ENCODE data around the gene PRPF6. TPM values are rescaled to one million over a fixed set of nuclear protein-coding genes. Genes with fewer than 3 reads are reported as not detected.

Gene PRPF6
- total RNA-seq, 1 donor from 2014 or later = 51.9 TPM

DNA sequence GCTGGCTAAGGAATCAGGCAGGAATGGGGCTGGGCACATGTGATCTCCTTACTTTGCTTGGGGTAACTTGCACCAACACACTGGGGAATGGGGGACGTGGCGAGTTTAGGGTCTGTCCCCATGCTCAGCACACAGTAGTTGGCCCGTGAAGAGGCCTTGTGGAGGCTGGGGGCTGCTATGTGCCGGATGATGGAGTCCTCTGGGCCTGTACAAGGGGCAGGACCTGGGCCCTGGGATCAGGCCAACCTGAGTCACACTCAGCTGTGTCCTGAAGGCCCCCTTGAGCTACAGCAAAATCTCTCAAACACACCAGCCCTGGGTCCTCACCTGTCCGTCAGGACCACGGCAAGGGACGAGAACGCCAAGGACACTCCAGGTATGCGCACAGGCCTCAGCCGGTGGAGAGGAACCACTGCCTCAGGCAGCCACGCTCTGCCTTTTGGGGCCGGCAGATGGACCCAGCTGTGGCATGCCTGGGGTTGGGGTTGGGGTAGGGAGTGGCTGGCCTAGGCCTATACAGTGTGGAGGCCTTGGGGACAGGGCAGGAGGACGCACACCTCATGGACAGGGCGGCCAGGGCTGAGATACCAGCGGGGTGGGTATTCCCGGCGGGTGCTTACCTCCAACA is 35.8 kb upstream of the PRPF6 start:
- no peaks in the 10 kb centered on the region for H3K36me3 Mint-ChIP-seq
- H2AFZ ChIP-seq (replicated peaks) = no peak overlapping the region
- DNase-seq (ENCODE audit: low spot score) = no peak
- H3K36me3 ChIP-seq = no peaks in the 10 kb centered on the region
- H3K27ac ChIP-seq = no peak overlapping the region
- H3K4me1 Mint-ChIP-seq = peaks cover 20% of the 10 kb centered on the region
- H3K27me3 ChIP-seq = no peaks in the 10 kb centered on the region
- H3K4me3 Mint-ChIP-seq = no peak overlapping the region
- H3K4me2 ChIP-seq = no peak overlapping the region
- peaks cover 30% of the 10 kb centered on the region for H3F3A ChIP-seq (ENCODE audit: low read depth)
- peaks cover 15% of the 10 kb centered on the region for H3K27me3 Mint-ChIP-seq (ENCODE audit: insufficient read depth, low read depth)
- peaks cover 62% of the 10 kb centered on the region for H4K20me1 ChIP-seq (ENCODE audit: low read depth)
- H3K27ac Mint-ChIP-seq = no peak overlapping the region
- no peaks in the 10 kb centered on the region for H3K9me3 Mint-ChIP-seq
- no peak overlapping the region for H3K9ac ChIP-seq
- no peaks in the 10 kb centered on the region for H3K9me3 ChIP-seq (ENCODE audit: low read depth)
- no peak overlapping the region for H3K4me3 ChIP-seq
- H3K79me2 ChIP-seq (ENCODE audit: low read depth) = peaks cover 25% of the 10 kb centered on the region
- TF ChIP-seq, protein P1, sequence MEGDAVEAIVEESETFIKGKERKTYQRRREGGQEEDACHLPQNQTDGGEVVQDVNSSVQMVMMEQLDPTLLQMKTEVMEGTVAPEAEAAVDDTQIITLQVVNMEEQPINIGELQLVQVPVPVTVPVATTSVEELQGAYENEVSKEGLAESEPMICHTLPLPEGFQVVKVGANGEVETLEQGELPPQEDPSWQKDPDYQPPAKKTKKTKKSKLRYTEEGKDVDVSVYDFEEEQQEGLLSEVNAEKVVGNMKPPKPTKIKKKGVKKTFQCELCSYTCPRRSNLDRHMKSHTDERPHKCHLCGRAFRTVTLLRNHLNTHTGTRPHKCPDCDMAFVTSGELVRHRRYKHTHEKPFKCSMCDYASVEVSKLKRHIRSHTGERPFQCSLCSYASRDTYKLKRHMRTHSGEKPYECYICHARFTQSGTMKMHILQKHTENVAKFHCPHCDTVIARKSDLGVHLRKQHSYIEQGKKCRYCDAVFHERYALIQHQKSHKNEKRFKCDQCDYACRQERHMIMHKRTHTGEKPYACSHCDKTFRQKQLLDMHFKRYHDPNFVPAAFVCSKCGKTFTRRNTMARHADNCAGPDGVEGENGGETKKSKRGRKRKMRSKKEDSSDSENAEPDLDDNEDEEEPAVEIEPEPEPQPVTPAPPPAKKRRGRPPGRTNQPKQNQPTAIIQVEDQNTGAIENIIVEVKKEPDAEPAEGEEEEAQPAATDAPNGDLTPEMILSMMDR (IDR thresholded peaks at IDR 0.05) = no peak
- TF ChIP-seq EZH2phosphoT487 (IDR thresholded peaks at IDR 0.05) (no peak), EZH2 (IDR thresholded peaks at IDR 0.05) (no peak)
- peaks cover 13% of the 10 kb centered on the region for H3K4me1 ChIP-seq

DNA sequence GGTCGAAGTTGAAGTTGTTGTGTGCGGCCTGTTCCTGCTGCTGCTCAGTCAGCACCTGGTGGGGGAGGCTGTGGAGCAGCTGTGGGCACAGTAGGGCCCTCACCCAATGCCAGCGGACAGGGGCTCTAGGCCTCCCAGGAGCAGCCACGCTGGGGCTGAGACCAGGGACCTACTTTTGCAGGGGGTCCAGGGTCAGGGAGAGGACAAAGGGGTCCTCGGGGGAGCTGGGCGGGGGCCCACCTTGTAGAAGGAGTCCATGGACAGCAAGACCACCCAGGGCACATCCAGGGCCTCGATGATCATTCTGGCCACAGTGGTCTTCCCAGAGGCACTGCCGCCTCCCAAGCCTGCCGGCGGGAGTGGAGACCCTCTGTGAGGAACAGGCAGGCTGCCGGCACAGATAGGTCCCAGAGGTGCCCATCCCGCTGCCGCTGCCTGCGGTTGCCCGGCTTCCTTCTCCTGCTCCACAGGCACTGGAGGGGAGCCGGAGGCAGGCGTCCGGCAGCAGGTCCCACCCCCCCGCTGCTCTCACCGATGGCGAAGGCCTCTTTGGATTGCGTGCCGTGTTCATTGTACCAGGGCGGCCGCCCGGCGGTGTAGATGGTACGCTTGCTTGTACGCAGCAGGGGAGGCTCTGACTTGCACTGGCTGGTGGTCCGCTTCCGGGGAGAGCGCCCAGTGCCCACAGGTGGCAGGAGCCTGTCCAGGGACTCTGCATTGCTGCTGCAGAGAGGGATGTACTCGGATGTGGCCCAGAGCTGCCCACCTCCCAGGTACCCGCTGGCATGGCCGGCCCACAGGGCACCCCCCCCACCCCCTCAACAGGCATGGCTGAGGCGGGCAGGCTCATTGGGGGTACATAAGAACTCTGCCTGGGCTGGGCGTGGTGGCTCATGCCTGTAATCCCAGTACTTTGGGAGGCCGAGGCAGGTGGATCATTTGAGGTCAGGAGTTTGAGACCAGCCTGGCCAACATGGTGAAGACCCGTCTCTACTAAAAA is 34.7 kb upstream of the PRPF6 start:
- Histone ChIP-seq H3F3A (ENCODE audit: low read depth) (peaks cover 29% of the 10 kb centered on the region), H3K9ac (no peak overlapping the region), H3K4me3 (no peak overlapping the region), H3K4me2 (no peak overlapping the region), H3K27ac (no peak overlapping the region), H3K4me1 (peaks cover 13% of the 10 kb centered on the region), H3K79me2 (ENCODE audit: low read depth) (peaks cover 34% of the 10 kb centered on the region), H3K27me3 (no peaks in the 10 kb centered on the region), H3K36me3 (no peaks in the 10 kb centered on the region), H3K9me3 (ENCODE audit: low read depth) (no peaks in the 10 kb centered on the region), H2AFZ (replicated peaks) (no peak overlapping the region), H4K20me1 (ENCODE audit: low read depth) (peaks cover 64% of the 10 kb centered on the region)
- Mint-ChIP-seq H3K4me1 (peaks cover 20% of the 10 kb centered on the region), H3K36me3 (no peaks in the 10 kb centered on the region), H3K27ac (no peak overlapping the region), H3K9me3 (no peaks in the 10 kb centered on the region), H3K4me3 (peak overlapping the region; percentile 36), H3K27me3 (ENCODE audit: insufficient read depth, low read depth) (peaks cover 15% of the 10 kb centered on the region)
- DNase-seq (ENCODE audit: low spot score) = no peak
- TF ChIP-seq, protein P1 (IDR thresholded peaks at IDR 0.05) = no peak
- no peak for TF ChIP-seq EZH2 (IDR thresholded peaks at IDR 0.05)
- no peak for TF ChIP-seq EZH2phosphoT487 (IDR thresholded peaks at IDR 0.05)

DNA sequence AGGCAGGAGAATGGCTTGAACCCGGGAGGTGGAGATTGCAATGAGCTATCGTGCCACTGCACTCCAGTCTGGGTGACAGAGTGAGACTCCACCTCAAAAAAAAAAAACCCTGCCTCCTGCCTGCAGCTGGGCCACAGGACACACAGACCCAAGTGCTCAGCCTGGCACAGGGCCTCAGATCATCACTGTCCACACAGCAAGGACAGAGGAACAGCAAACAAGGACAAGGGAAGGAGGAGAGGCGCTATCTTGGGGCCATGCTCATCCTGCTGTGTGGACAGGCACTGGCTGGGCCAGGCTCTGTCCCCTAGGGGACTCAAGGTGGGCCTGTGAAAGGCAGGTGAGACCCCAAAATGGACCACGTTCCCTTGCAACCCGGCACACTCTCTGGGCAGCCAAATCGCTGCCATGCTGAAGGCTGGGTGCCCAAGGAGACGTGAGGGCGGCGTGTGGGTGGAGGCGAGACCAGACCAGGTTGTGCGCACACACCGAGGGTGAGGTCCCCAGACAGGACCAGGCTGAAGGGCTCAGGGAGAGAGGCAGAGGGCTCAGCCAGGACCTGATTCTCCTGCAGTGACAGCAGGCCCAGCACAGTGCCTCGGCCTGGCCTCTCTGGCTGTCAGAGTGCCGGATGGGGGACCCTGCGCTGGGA is 33.8 kb upstream of the PRPF6 start:
- Histone ChIP-seq H3K9me3 (ENCODE audit: low read depth) (no peaks in the 10 kb centered on the region), H4K20me1 (ENCODE audit: low read depth) (peaks cover 67% of the 10 kb centered on the region), H3F3A (ENCODE audit: low read depth) (peaks cover 24% of the 10 kb centered on the region), H3K4me1 (peaks cover 13% of the 10 kb centered on the region), H3K4me3 (no peak overlapping the region), H3K27me3 (no peaks in the 10 kb centered on the region), H2AFZ (replicated peaks) (no peak overlapping the region), H3K27ac (no peak overlapping the region), H3K4me2 (no peak overlapping the region), H3K9ac (no peak overlapping the region), H3K36me3 (no peaks in the 10 kb centered on the region), H3K79me2 (ENCODE audit: low read depth) (peaks cover 43% of the 10 kb centered on the region)
- TF ChIP-seq EZH2 (IDR thresholded peaks at IDR 0.05) (no peak), EZH2phosphoT487 (IDR thresholded peaks at IDR 0.05) (no peak)
- TF ChIP-seq, protein P1 (IDR thresholded peaks at IDR 0.05) = no peak
- Mint-ChIP-seq H3K4me1 (peaks cover 20% of the 10 kb centered on the region), H3K27me3 (ENCODE audit: insufficient read depth, low read depth) (peaks cover 15% of the 10 kb centered on the region), H3K9me3 (no peaks in the 10 kb centered on the region), H3K27ac (peak overlapping the region; percentile 57), H3K4me3 (no peak overlapping the region), H3K36me3 (no peaks in the 10 kb centered on the region)
- no peak for DNase-seq (ENCODE audit: low spot score)
